Trophoblast cell (in vitro differentiated cells and primary cell): ENCODE results near the gene ZNF444.
A peak's percentile ranks its signal among the peaks of the same experiment; 100 is the strongest.
"Not testable (repeated sequence)": the region's sequence is repeated elsewhere in the genome, so short reads cannot be mapped to it uniquely, and the experiment has no call there.

Source experiments
- DNase-seq, 2 donors: peaks; one replicate each; pipeline ENCODE4 v3.0.0-alpha.2; 2016
- H2AFZ ChIP-seq: 2 replicates; pipeline ENCODE4 v1.6.1; 2013; ENCODE audit warnings: low read length, moderate library complexity, mild to moderate bottlenecking; ENCODE audit not compliant: insufficient read depth, poor library complexity
- H2AK5ac ChIP-seq: 2 replicates; pipeline ENCODE4 v1.6.1; 2013; ENCODE audit warnings: mild to moderate bottlenecking, low read length
- H2BK120ac ChIP-seq: 2 replicates; pipeline ENCODE4 v1.6.1; 2013; ENCODE audit warnings: low read length, mild to moderate bottlenecking, moderate library complexity; ENCODE audit not compliant: insufficient read depth, poor library complexity
- H2BK12ac ChIP-seq: 2 replicates; pipeline ENCODE4 v1.6.1; 2013; ENCODE audit warnings: mild to moderate bottlenecking, low read length, moderate library complexity
- H2BK5ac ChIP-seq: 2 replicates; pipeline ENCODE4 v1.6.1; 2013; ENCODE audit warnings: low read length, low read depth, moderate library complexity, mild to moderate bottlenecking; ENCODE audit not compliant: poor library complexity
- H3K14ac ChIP-seq: 2 replicates; pipeline ENCODE4 v1.6.1; 2013; ENCODE audit warnings: mild to moderate bottlenecking, low read length
- H3K18ac ChIP-seq: 2 replicates; pipeline ENCODE4 v1.6.1; 2013; ENCODE audit warnings: mild to moderate bottlenecking, low read length
- H3K23ac ChIP-seq: 2 replicates; pipeline ENCODE4 v1.6.1; 2013; ENCODE audit warnings: low read length
- H3K27ac ChIP-seq: 2 replicates; pipeline ENCODE4 v1.5.1; 2013; ENCODE audit warnings: low read depth, mild to moderate bottlenecking, inconsistent platforms, low read length, moderate library complexity
- H3K27me3 ChIP-seq: 2 replicates; pipeline ENCODE4 v1.6.1; 2013; ENCODE audit warnings: inconsistent platforms, mild to moderate bottlenecking, low read length, moderate library complexity; ENCODE audit not compliant: insufficient read depth
- H3K36me3 ChIP-seq, 2 experiments: 1 replicate in 1 of 2; 2 replicates in 1 of 2; pipeline ENCODE4 v1.6.1; 2013; ENCODE audit warnings: low read length in 2 of 2, mild to moderate bottlenecking in 2 of 2, moderate library complexity in 1 of 2; ENCODE audit not compliant: insufficient read depth in 2 of 2, control insufficient read depth in 1 of 2
- H3K4ac ChIP-seq: 2 replicates; pipeline ENCODE4 v1.6.1; 2013; ENCODE audit warnings: low read depth, mild to moderate bottlenecking, low read length, moderate library complexity
- H3K4me1 ChIP-seq, 2 experiments: 1 replicate in 1 of 2; 2 replicates in 1 of 2; pipeline ENCODE4 v1.6.1; 2013; ENCODE audit warnings: low read length in 2 of 2, mild to moderate bottlenecking in 2 of 2, moderate library complexity in 1 of 2; ENCODE audit not compliant: insufficient read depth in 2 of 2, control insufficient read depth in 1 of 2
- H3K4me2 ChIP-seq: 2 replicates; pipeline ENCODE4 v1.6.1; 2013; ENCODE audit warnings: inconsistent platforms, mild to moderate bottlenecking, low read length, moderate library complexity
- H3K4me3 ChIP-seq: 2 replicates; pipeline ENCODE4 v1.5.1; 2013; ENCODE audit warnings: mild to moderate bottlenecking, low read depth, low read length, inconsistent platforms
- H3K79me1 ChIP-seq: one replicate; pipeline ENCODE4 v1.6.1; 2013; ENCODE audit warnings: low read length
- H3K79me2 ChIP-seq: 2 replicates; pipeline ENCODE4 v1.6.1; 2013; ENCODE audit warnings: low read length, mild to moderate bottlenecking; ENCODE audit not compliant: control insufficient read depth, insufficient read depth, poor library complexity
- H3K9ac ChIP-seq: 2 replicates; pipeline ENCODE4 v1.6.1; 2013; ENCODE audit warnings: mild to moderate bottlenecking, low read length
- H3K9me3 ChIP-seq: 2 replicates; pipeline ENCODE4 v1.6.1; 2013; ENCODE audit warnings: low read depth, mild to moderate bottlenecking, control low read depth, inconsistent platforms, low read length; ENCODE audit not compliant: insufficient read depth
- H4K12ac ChIP-seq: 2 replicates; pipeline ENCODE4 v1.6.1; 2013; ENCODE audit warnings: low read depth, mild to moderate bottlenecking, low read length, moderate library complexity
- H4K8ac ChIP-seq: 2 replicates; pipeline ENCODE4 v1.6.1; 2013; ENCODE audit warnings: low read depth, mild to moderate bottlenecking, low read length, moderate library complexity
- H4K91ac ChIP-seq: one replicate; pipeline ENCODE4 v1.6.1; 2013; ENCODE audit warnings: low read depth, mild to moderate bottlenecking, low read length, moderate library complexity
- WGBS: extraction: QIAGEN DNeasy Blood & Tissue Kit; methylation state at CpG from one replicate; pipeline ENCODE4 v1.1.7; 2013; ENCODE audit warnings: missing lambda C conversion rate; ENCODE audit not compliant: insufficient read length, insufficient coverage; ENCODE audit errors: extremely low coverage; 5-methylcytosine and 5-hydroxymethylcytosine counted together

The ZNF444 gene

DNA sequence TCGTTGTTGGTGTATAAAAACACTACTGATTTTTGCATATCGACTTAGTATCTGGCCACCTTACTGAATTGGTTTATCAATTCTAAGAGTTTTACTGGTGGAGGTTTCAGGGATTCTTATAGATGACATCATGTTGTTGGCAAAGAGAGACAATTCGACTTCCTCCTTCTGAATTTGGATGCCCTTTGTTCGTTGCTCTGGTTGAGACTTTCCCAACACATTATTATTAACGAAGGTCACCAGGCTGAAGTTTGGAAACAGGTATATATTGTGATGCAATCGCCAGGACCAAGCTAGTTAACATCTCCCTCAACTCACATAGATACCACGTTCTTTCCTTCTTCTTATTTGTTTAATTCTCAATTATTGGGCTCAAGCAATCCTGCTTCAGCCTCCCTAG, 58.6 kb downstream of the ZNF444 start:
- Histone ChIP-seq H3K27ac (no peak overlapping the region), H3K4me2 (no peak overlapping the region), H3K4ac (no peak overlapping the region), H3K14ac (no peak overlapping the region), H3K79me2 (no peaks in the 10 kb centered on the region), H3K27me3 (no peaks in the 10 kb centered on the region), H3K23ac (no peak overlapping the region), H3K18ac (no peak overlapping the region), H3K9me3 (no peaks in the 10 kb centered on the region), H3K36me3 (no peaks in the 10 kb centered on the region), H2AFZ (no peak overlapping the region), H3K79me1 (no peaks in the 10 kb centered on the region), H3K4me3 (no peak overlapping the region), H4K12ac (no peak overlapping the region), H2BK12ac (no peak overlapping the region), H4K91ac (no peak overlapping the region), H3K9ac (no peak overlapping the region), H2BK5ac (no peak overlapping the region), H4K8ac (no peak overlapping the region), H3K4me1 (no peaks in the 10 kb centered on the region), H2BK120ac (no peak overlapping the region), H2AK5ac (no peak overlapping the region)
- WGBS, result no CpG with 5 or more reads among the region's 7 CpGs
- no peak for DNase-seq

- no peak within 1 kb of the TSS for H3K4me3 ChIP-seq
Observed at GRCh38 chr19:56201973-56202372, 60.9 kb downstream of the ZNF444 start, which contains the start of gene ZSCAN5C. Gene ZSCAN5C, plus strand, starts transcription at chr19:56202273. Its CDS starts 3,641 bp downstream, at chr19:56205914.

GRCh38 chr19:56207581-56207980, 66.5 kb downstream of the ZNF444 start:
- not testable (repeated sequence) for H2AFZ ChIP-seq, H3K14ac ChIP-seq, H3K4me2 ChIP-seq, H3K4ac ChIP-seq, H4K12ac ChIP-seq, H4K8ac ChIP-seq, H3K79me1 ChIP-seq, H2BK12ac ChIP-seq, H3K27me3 ChIP-seq, H4K91ac ChIP-seq, H3K18ac ChIP-seq, H2BK5ac ChIP-seq, H3K23ac ChIP-seq, H3K27ac ChIP-seq, H2BK120ac ChIP-seq, H3K9me3 ChIP-seq, H3K4me3 ChIP-seq, H3K9ac ChIP-seq, DNase-seq, H2AK5ac ChIP-seq, H3K79me2 ChIP-seq, H3K36me3 ChIP-seq, H3K4me1 ChIP-seq
- whole genome bisulfite sequencing, result no CpG with 5 or more reads among the region's 5 CpGs

More at GRCh38 chr19:56201973-56202372, 60.9 kb downstream of the ZNF444 start, which contains the start of gene ZSCAN5C:
- Histone ChIP-seq H2AFZ (no peak within 1 kb of the TSS), H2BK12ac (no peak within 1 kb of the TSS), H2BK120ac (no peak within 1 kb of the TSS), H2BK5ac (no peak within 1 kb of the TSS), H3K9me3 (no peaks in the 10 kb centered on the region), H2AK5ac (no peak within 1 kb of the TSS), H3K79me2 (no peaks in the 10 kb centered on the region), H3K18ac (no peak within 1 kb of the TSS), H3K27ac (no peak within 1 kb of the TSS), H3K27me3 (no peaks in the 10 kb centered on the region), H3K9ac (no peak within 1 kb of the TSS), H3K79me1 (no peaks in the 10 kb centered on the region), H3K4me2 (no peak within 1 kb of the TSS), H3K23ac (no peak within 1 kb of the TSS), H4K91ac (no peak within 1 kb of the TSS), H4K12ac (no peak within 1 kb of the TSS), H3K4ac (no peak within 1 kb of the TSS), H3K36me3 (no peaks in the 10 kb centered on the region), H3K4me1 (no peaks in the 10 kb centered on the region), H4K8ac (no peak within 1 kb of the TSS), H3K14ac (no peak within 1 kb of the TSS)
- DNase-seq, result no peak
- WGBS, result no CpG with 5 or more reads among the region's 3 CpGs

DNA sequence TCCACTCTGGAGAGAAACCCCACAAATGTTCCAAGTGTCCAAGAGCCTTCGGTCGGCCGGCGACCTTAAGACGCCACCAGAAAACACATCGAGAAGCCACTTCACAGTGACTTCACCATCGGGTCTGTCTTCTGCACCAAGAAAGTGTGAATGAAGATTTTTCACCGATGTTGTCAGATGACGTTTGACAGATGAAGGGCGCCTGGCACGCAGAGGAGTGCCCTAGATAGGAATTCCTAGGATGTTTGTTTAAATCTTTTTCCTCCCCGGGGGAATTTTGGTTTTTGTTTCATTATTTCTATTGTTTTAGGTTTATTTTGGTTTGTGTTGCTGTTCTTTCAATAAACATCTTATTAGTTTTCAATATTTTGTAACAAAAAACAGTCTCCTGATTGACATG, 68.0 kb downstream of the ZNF444 start:
- no peak overlapping the region for H2BK120ac ChIP-seq
- H3K9ac ChIP-seq, result no peak overlapping the region
- H3K79me1 ChIP-seq, result no peaks in the 10 kb centered on the region
- DNase-seq, result peak in 1 of 2 donors; percentile 47
- no peaks in the 10 kb centered on the region for H3K36me3 ChIP-seq
- H2BK12ac ChIP-seq, result no peak overlapping the region
- no peak overlapping the region for H3K4me2 ChIP-seq
- no peak overlapping the region for H4K8ac ChIP-seq
- H2AFZ ChIP-seq, result no peak overlapping the region
- no peak overlapping the region for H4K91ac ChIP-seq
- no peak overlapping the region for H4K12ac ChIP-seq
- no peak overlapping the region for H3K14ac ChIP-seq
- H3K27me3 ChIP-seq, result no peaks in the 10 kb centered on the region
- peaks cover 3% of the 10 kb centered on the region for H3K9me3 ChIP-seq
- no peak overlapping the region for H3K23ac ChIP-seq
- no peak overlapping the region for H2BK5ac ChIP-seq
- no peak overlapping the region for H3K18ac ChIP-seq
- H3K4me3 ChIP-seq, result no peak overlapping the region
- H3K4ac ChIP-seq, result no peak overlapping the region
- no peaks in the 10 kb centered on the region for H3K79me2 ChIP-seq
- H2AK5ac ChIP-seq, result no peak overlapping the region
- H3K27ac ChIP-seq, result no peak overlapping the region
- H3K4me1 ChIP-seq, result no peaks in the 10 kb centered on the region
- no CpG with 5 or more reads among the region's 12 CpGs for whole genome bisulfite sequencing
